Neuronal stem cell (in vitro differentiated cells): ENCODE results near the gene PDIA2.

ENCODE experiments used
- DNase-seq: peaks from one replicate; pipeline ENCODE4 v3.0.0-alpha.2; 2013; ENCODE audit warnings: low spot score
- H2AFZ ChIP-seq: one replicate; pipeline ENCODE4 v1.6.1; 2013; ENCODE audit warnings: mild to moderate bottlenecking, low read length, inconsistent platforms
- H2AK5ac ChIP-seq: 2 replicates; pipeline ENCODE4 v1.6.1; 2013; ENCODE audit warnings: low read depth, mild to moderate bottlenecking, inconsistent platforms, low read length, moderate library complexity, mixed read lengths
- H2BK120ac ChIP-seq: 2 replicates; pipeline ENCODE4 v1.6.1; 2013; ENCODE audit warnings: low read depth, mild to moderate bottlenecking, inconsistent platforms, low read length, moderate library complexity, mixed read lengths
- H2BK12ac ChIP-seq: one replicate; pipeline ENCODE4 v1.6.1; 2013; ENCODE audit warnings: low read length, inconsistent platforms
- H2BK15ac ChIP-seq: 2 replicates; pipeline ENCODE4 v1.6.1; 2013; ENCODE audit warnings: mild to moderate bottlenecking, low read length, inconsistent platforms, mixed read lengths
- H2BK5ac ChIP-seq: one replicate; pipeline ENCODE4 v1.6.1; 2013; ENCODE audit warnings: inconsistent platforms, mild to moderate bottlenecking, low read length, moderate library complexity
- H3K14ac ChIP-seq: one replicate; pipeline ENCODE4 v1.6.1; 2013; ENCODE audit warnings: low read length, inconsistent platforms
- H3K18ac ChIP-seq: 2 replicates; pipeline ENCODE4 v1.6.1; 2013; ENCODE audit warnings: low read length, inconsistent platforms
- H3K23ac ChIP-seq: 2 replicates; pipeline ENCODE4 v1.6.1; 2013; ENCODE audit warnings: low read depth, mild to moderate bottlenecking, mixed read lengths, low read length, inconsistent platforms; ENCODE audit not compliant: poor library complexity
- H3K27ac ChIP-seq: replicated peaks from 3 replicates; pipeline ENCODE4 v1.5.1; 2013; ENCODE audit warnings: low read length, inconsistent platforms
- H3K27me3 ChIP-seq, 3 experiments: 2 replicates each; pipeline ENCODE4 v1.6.1; 2013; ENCODE audit warnings: low read length in 3 of 3, mild to moderate bottlenecking in 2 of 3, inconsistent platforms in 1 of 3, low read depth in 1 of 3, mixed read lengths in 1 of 3, moderate library complexity in 1 of 3; ENCODE audit not compliant: control insufficient read depth in 3 of 3, insufficient read depth in 3 of 3
- H3K36me3 ChIP-seq, 2 donors: replicated peaks in 1 of 2; 2 replicates each; pipeline ENCODE4 v1.6.1; 2013; ENCODE audit warnings: low read length in 2 of 2; ENCODE audit not compliant: control insufficient read depth in 2 of 2, insufficient read depth in 2 of 2
- H3K4ac ChIP-seq: 2 replicates; pipeline ENCODE4 v1.6.1; 2013; ENCODE audit warnings: inconsistent platforms, mild to moderate bottlenecking, low read length, moderate library complexity
- H3K4me1 ChIP-seq, 2 donors: 1 replicate in 1 of 2; 2 replicates in 1 of 2; pipeline ENCODE4 v1.6.1; 2013; ENCODE audit warnings: low read length in 2 of 2, low read depth in 1 of 2; ENCODE audit not compliant: control insufficient read depth in 2 of 2, insufficient read depth in 1 of 2
- H3K4me2 ChIP-seq: one replicate; pipeline ENCODE4 v1.6.1; 2013; ENCODE audit warnings: mild to moderate bottlenecking, low read length, inconsistent platforms; ENCODE audit not compliant: insufficient read depth, poor library complexity, severe bottlenecking
- H3K4me3 ChIP-seq, 2 donors: 2 replicates each; pipeline ENCODE4 v1.5.1; 2013; ENCODE audit warnings: low read length in 2 of 2, mild to moderate bottlenecking in 2 of 2, inconsistent platforms in 1 of 2, moderate library complexity in 1 of 2
- H3K79me1 ChIP-seq: one replicate; pipeline ENCODE4 v1.6.1; 2013; ENCODE audit warnings: low read depth, mild to moderate bottlenecking, inconsistent platforms, low read length, moderate library complexity
- H3K9ac ChIP-seq: one replicate; pipeline ENCODE4 v1.6.1; 2013; ENCODE audit warnings: mild to moderate bottlenecking, low read depth, low read length, inconsistent platforms; ENCODE audit not compliant: poor library complexity
- H3K9me3 ChIP-seq, 2 donors: replicated peaks in 1 of 2; 2 replicates each; pipeline versions ENCODE3 to v1.6.1; 2013; ENCODE audit warnings: low read length in 2 of 2, mild to moderate bottlenecking in 2 of 2, inconsistent platforms in 1 of 2, low read depth in 1 of 2, mixed read lengths in 1 of 2, moderate library complexity in 1 of 2; ENCODE audit not compliant: control insufficient read depth in 2 of 2, insufficient read depth in 1 of 2
- H4K8ac ChIP-seq: one replicate; pipeline ENCODE4 v1.6.1; 2013; ENCODE audit warnings: low read depth, mild to moderate bottlenecking, inconsistent platforms, low read length, moderate library complexity
- H4K91ac ChIP-seq: one replicate; pipeline ENCODE4 v1.6.1; 2013; ENCODE audit warnings: low read length, low read depth, mild to moderate bottlenecking, inconsistent platforms; ENCODE audit not compliant: poor library complexity
- WGBS, 2 donors: extraction: QIAGEN DNeasy Blood & Tissue Kit; methylation state at CpG; one replicate each; pipeline ENCODE4 v1.1.7; 2013; ENCODE audit warnings: missing lambda C conversion rate in 2 of 2, mixed read lengths in 1 of 2; ENCODE audit not compliant: insufficient read length in 2 of 2, insufficient replicate concordance in 1 of 2; ENCODE audit errors: extremely low coverage in 2 of 2; 5-methylcytosine and 5-hydroxymethylcytosine counted together

PDIA2 gene

GRCh38 chr16:293043-293775 lies 10.2 kb downstream of the PDIA2 start:
- no peak overlapping the region for H2AK5ac ChIP-seq
- no peak overlapping the region for H3K4me3 ChIP-seq
- no peaks in the 10 kb centered on the region for H3K27me3 ChIP-seq
- H3K14ac ChIP-seq, result no peak overlapping the region
- no peak overlapping the region for H2BK12ac ChIP-seq
- H3K27ac ChIP-seq, result no peak overlapping the region
- peaks cover 33 to 78% of the 10 kb centered on the region in 2 donors for H3K36me3 ChIP-seq
- no peak overlapping the region for H3K18ac ChIP-seq
- H4K8ac ChIP-seq, result no peak overlapping the region
- no peaks in the 10 kb centered on the region for H3K9me3 ChIP-seq
- DNase-seq, result no peak
- H3K4me1 ChIP-seq, result no peaks in the 10 kb centered on the region
- H4K91ac ChIP-seq, result no peak overlapping the region
- H3K79me1 ChIP-seq, result peaks cover 9% of the 10 kb centered on the region
- no peak overlapping the region for H2BK15ac ChIP-seq
- no peak overlapping the region for H3K4me2 ChIP-seq
- WGBS, 2 donors, result no CpG with 5 or more reads among the region's 32 CpGs
- H3K9ac ChIP-seq, result no peak overlapping the region
- no peak overlapping the region for H2BK120ac ChIP-seq
- no peak overlapping the region for H3K23ac ChIP-seq
- H2BK5ac ChIP-seq, result no peak overlapping the region
- H2AFZ ChIP-seq, result no peak overlapping the region
- no peak overlapping the region for H3K4ac ChIP-seq

GRCh38 chr16:296276-296675 lies 13.3 kb downstream of the PDIA2 start:
- no CpG with 5 or more reads among the region's 14 CpGs for WGBS, 2 donors

GRCh38 chr16:296806-297510 lies 14.0 kb downstream of the PDIA2 start:
- no CpG with 5 or more reads among the region's 37 CpGs for WGBS, 2 donors
- DNase-seq, result no peak

More at GRCh38 chr16:296276-296675, 13.3 kb downstream of the PDIA2 start:
- Histone ChIP-seq H2BK120ac (no peak overlapping the region), H2AK5ac (no peak overlapping the region), H3K4me1 (no peaks in the 10 kb centered on the region), H3K18ac (no peak overlapping the region), H3K79me1 (peaks cover 6% of the 10 kb centered on the region), H3K4me2 (no peak overlapping the region), H3K4me3 (no peak overlapping the region), H2BK12ac (no peak overlapping the region), H3K27ac (no peak overlapping the region), H4K8ac (no peak overlapping the region), H2BK15ac (no peak overlapping the region), H3K27me3 (no peaks in the 10 kb centered on the region), H2BK5ac (no peak overlapping the region), H3K9me3 (no peaks in the 10 kb centered on the region), H2AFZ (no peak overlapping the region), H3K4ac (no peak overlapping the region), H3K23ac (peak overlapping the region; percentile 65), H4K91ac (no peak overlapping the region), H3K36me3 (peaks cover 23 to 61% of the 10 kb centered on the region in 2 donors), H3K14ac (peak overlapping the region; percentile 38), H3K9ac (peak overlapping the region; percentile 60)
- no peak for DNase-seq

GRCh38 chr16:297832-298231 lies 14.9 kb downstream of the PDIA2 start:
- no peak overlapping the region for H2BK15ac ChIP-seq
- no peak overlapping the region for H2AFZ ChIP-seq
- H4K8ac ChIP-seq, result no peak overlapping the region
- H3K27ac ChIP-seq, result no peak overlapping the region
- H3K23ac ChIP-seq, result peak overlapping the region; percentile 80
- H3K4me3 ChIP-seq, result no peak overlapping the region
- H3K4me1 ChIP-seq, result no peaks in the 10 kb centered on the region
- H3K9me3 ChIP-seq, result no peaks in the 10 kb centered on the region
- H2AK5ac ChIP-seq, result no peak overlapping the region
- peaks cover 16 to 48% of the 10 kb centered on the region in 2 donors for H3K36me3 ChIP-seq
- no peak overlapping the region for H3K18ac ChIP-seq
- no peak overlapping the region for H3K4ac ChIP-seq
- no peak overlapping the region for H3K4me2 ChIP-seq
- H2BK12ac ChIP-seq, result no peak overlapping the region
- H3K14ac ChIP-seq, result no peak overlapping the region
- H3K9ac ChIP-seq, result no peak overlapping the region
- H2BK120ac ChIP-seq, result no peak overlapping the region
- H2BK5ac ChIP-seq, result no peak overlapping the region
- no peak for DNase-seq
- no CpG with 5 or more reads among the region's 32 CpGs for WGBS, 2 donors
- H3K27me3 ChIP-seq, result no peaks in the 10 kb centered on the region
- H3K79me1 ChIP-seq, result peaks cover 5% of the 10 kb centered on the region
- no peak overlapping the region for H4K91ac ChIP-seq

More at GRCh38 chr16:296806-297510, 14.0 kb downstream of the PDIA2 start:
- H3K4ac ChIP-seq, result no peak overlapping the region
- no peak overlapping the region for H3K4me3 ChIP-seq
- H3K9me3 ChIP-seq, result no peaks in the 10 kb centered on the region
- no peak overlapping the region for H3K14ac ChIP-seq
- no peak overlapping the region for H2AK5ac ChIP-seq
- H2AFZ ChIP-seq, result no peak overlapping the region
- H3K27ac ChIP-seq, result no peak overlapping the region
- no peak overlapping the region for H2BK12ac ChIP-seq
- peaks cover 21 to 56% of the 10 kb centered on the region in 2 donors for H3K36me3 ChIP-seq
- H3K18ac ChIP-seq, result no peak overlapping the region
- no peak overlapping the region for H4K91ac ChIP-seq
- H3K27me3 ChIP-seq, result no peaks in the 10 kb centered on the region
- H3K4me1 ChIP-seq, result no peaks in the 10 kb centered on the region
- H2BK15ac ChIP-seq, result no peak overlapping the region
- no peak overlapping the region for H3K23ac ChIP-seq
- H3K79me1 ChIP-seq, result peaks cover 5% of the 10 kb centered on the region
- H4K8ac ChIP-seq, result no peak overlapping the region
- no peak overlapping the region for H3K9ac ChIP-seq
- no peak overlapping the region for H2BK120ac ChIP-seq
- H3K4me2 ChIP-seq, result no peak overlapping the region
- H2BK5ac ChIP-seq, result no peak overlapping the region
